Measurements from ENCODE around the gene ARID3C. TPM values are rescaled to one million over a fixed set of nuclear protein-coding genes. Genes with fewer than 3 reads are reported as not detected.

Gene ARID3C
- total and polyA plus RNA-seq, 2 donors (not counting 1 experiment from before 2014, with no cell fraction given), result 0.17 TPM; not detected in 1

GRCh38 chr9:34588671-34589635 is 39.9 kb downstream of the ARID3C start:
- Histone ChIP-seq H4K20me1 (ENCODE audit: control insufficient read depth, extremely low read depth, insufficient read depth, low read length) (no peaks in the 10 kb centered on the region), H3K27me3 (ENCODE audit: control insufficient read depth, insufficient read depth, low read length) (peaks cover 72% of the 10 kb centered on the region), H3K4me2 (ENCODE audit: extremely low read depth, insufficient read depth, low read length) (no peak overlapping the region), H3K4me3 (replicated peaks in 1 of 4; ENCODE audit: control extremely low read depth in 1 of 4, insufficient read depth in 1 of 4, low read depth in 3 of 4, low read length in 4 of 4) (no peak overlapping the region), H2AFZ (ENCODE audit: low read length) (no peak overlapping the region), H3K79me2 (ENCODE audit: control insufficient read depth, insufficient read depth, low read length) (no peaks in the 10 kb centered on the region), H3K4me1 (ENCODE audit: control insufficient read depth, extremely low read depth, insufficient read depth, low read length) (no peaks in the 10 kb centered on the region), H3K36me3 (ENCODE audit: control insufficient read depth, insufficient read depth, low read length) (no peaks in the 10 kb centered on the region), H3K9me3 (ENCODE audit: control insufficient read depth, insufficient read depth, low read depth, low read length) (no peaks in the 10 kb centered on the region), H3K27ac (ENCODE audit: insufficient read depth, low read length) (no peak overlapping the region), H3K9ac (ENCODE audit: insufficient read depth, low read length) (no peak overlapping the region)
- DNase-seq (ENCODE audit: low read depth in 2 of 2), result no peak
- peak; percentile 95 for TF ChIP-seq EZH2 (IDR thresholded peaks at IDR 0.05; ENCODE audit: low read length, missing control alignments)
- no peak for TF ChIP-seq CTCF (conservative IDR thresholded peaks at IDR 0.05 in 1 of 2, IDR thresholded peaks at IDR 0.05 in 1 of 2; ENCODE audit: low read depth in 1 of 2, low read length in 2 of 2)

- no peak overlapping the region for H3K27ac ChIP-seq (ENCODE audit: insufficient read depth, low read length)
- DNase-seq (ENCODE audit: low read depth in 2 of 2), result no peak
- no peak overlapping the region for H3K9ac ChIP-seq (ENCODE audit: insufficient read depth, low read length)
- no peak overlapping the region for H3K4me2 ChIP-seq (ENCODE audit: extremely low read depth, insufficient read depth, low read length)
- no peak for TF ChIP-seq EZH2 (IDR thresholded peaks at IDR 0.05; ENCODE audit: low read length, missing control alignments)
- no peak for TF ChIP-seq CTCF (conservative IDR thresholded peaks at IDR 0.05 in 1 of 2, IDR thresholded peaks at IDR 0.05 in 1 of 2; ENCODE audit: low read depth in 1 of 2, low read length in 2 of 2)
- no peaks in the 10 kb centered on the region for H3K36me3 ChIP-seq (ENCODE audit: control insufficient read depth, insufficient read depth, low read length)
- H3K27me3 ChIP-seq (ENCODE audit: control insufficient read depth, insufficient read depth, low read length), result peaks cover 68% of the 10 kb centered on the region
- H4K20me1 ChIP-seq (ENCODE audit: control insufficient read depth, extremely low read depth, insufficient read depth, low read length), result no peaks in the 10 kb centered on the region
- no peak overlapping the region for H3K4me3 ChIP-seq (replicated peaks in 1 of 4; ENCODE audit: control extremely low read depth in 1 of 4, insufficient read depth in 1 of 4, low read depth in 3 of 4, low read length in 4 of 4)
- no peaks in the 10 kb centered on the region for H3K9me3 ChIP-seq (ENCODE audit: control insufficient read depth, insufficient read depth, low read depth, low read length)
- H2AFZ ChIP-seq (ENCODE audit: low read length), result no peak overlapping the region
- H3K79me2 ChIP-seq (ENCODE audit: control insufficient read depth, insufficient read depth, low read length), result no peaks in the 10 kb centered on the region
- H3K4me1 ChIP-seq (ENCODE audit: control insufficient read depth, extremely low read depth, insufficient read depth, low read length), result no peaks in the 10 kb centered on the region
Observed at GRCh38 chr9:34587271-34587670, 41.6 kb downstream of the ARID3C start.

- DNase-seq (ENCODE audit: low read depth in 2 of 2), result no peak
- H3K27me3 ChIP-seq (ENCODE audit: control insufficient read depth, insufficient read depth, low read length), result peaks cover 58% of the 10 kb centered on the region
- H3K36me3 ChIP-seq (ENCODE audit: control insufficient read depth, insufficient read depth, low read length), result no peaks in the 10 kb centered on the region
- no peak overlapping the region for H2AFZ ChIP-seq (ENCODE audit: low read length)
- no peaks in the 10 kb centered on the region for H3K79me2 ChIP-seq (ENCODE audit: control insufficient read depth, insufficient read depth, low read length)
- no peaks in the 10 kb centered on the region for H4K20me1 ChIP-seq (ENCODE audit: control insufficient read depth, extremely low read depth, insufficient read depth, low read length)
- no peaks in the 10 kb centered on the region for H3K9me3 ChIP-seq (ENCODE audit: control insufficient read depth, insufficient read depth, low read depth, low read length)
- H3K9ac ChIP-seq (ENCODE audit: insufficient read depth, low read length), result no peak overlapping the region
- no peak for TF ChIP-seq EZH2 (IDR thresholded peaks at IDR 0.05; ENCODE audit: low read length, missing control alignments)
- no peak for TF ChIP-seq CTCF (conservative IDR thresholded peaks at IDR 0.05 in 1 of 2, IDR thresholded peaks at IDR 0.05 in 1 of 2; ENCODE audit: low read depth in 1 of 2, low read length in 2 of 2)
- H3K4me3 ChIP-seq (replicated peaks in 1 of 4; ENCODE audit: control extremely low read depth in 1 of 4, insufficient read depth in 1 of 4, low read depth in 3 of 4, low read length in 4 of 4), result no peak overlapping the region
- no peak overlapping the region for H3K27ac ChIP-seq (ENCODE audit: insufficient read depth, low read length)
- no peak overlapping the region for H3K4me2 ChIP-seq (ENCODE audit: extremely low read depth, insufficient read depth, low read length)
- H3K4me1 ChIP-seq (ENCODE audit: control insufficient read depth, extremely low read depth, insufficient read depth, low read length), result no peaks in the 10 kb centered on the region
Observed at GRCh38 chr9:34585946-34586669, 42.8 kb downstream of the ARID3C start.
